GM18858 (cell line): ENCODE data around the gene USH2A.

Source experiments
- ATAC-seq: cut with Tn5 transposase; IDR thresholded peaks from one replicate; pipeline ENCODE4 v1.9.1; 2021; ENCODE audit not compliant: unreplicated experiment

The USH2A gene, protein sequence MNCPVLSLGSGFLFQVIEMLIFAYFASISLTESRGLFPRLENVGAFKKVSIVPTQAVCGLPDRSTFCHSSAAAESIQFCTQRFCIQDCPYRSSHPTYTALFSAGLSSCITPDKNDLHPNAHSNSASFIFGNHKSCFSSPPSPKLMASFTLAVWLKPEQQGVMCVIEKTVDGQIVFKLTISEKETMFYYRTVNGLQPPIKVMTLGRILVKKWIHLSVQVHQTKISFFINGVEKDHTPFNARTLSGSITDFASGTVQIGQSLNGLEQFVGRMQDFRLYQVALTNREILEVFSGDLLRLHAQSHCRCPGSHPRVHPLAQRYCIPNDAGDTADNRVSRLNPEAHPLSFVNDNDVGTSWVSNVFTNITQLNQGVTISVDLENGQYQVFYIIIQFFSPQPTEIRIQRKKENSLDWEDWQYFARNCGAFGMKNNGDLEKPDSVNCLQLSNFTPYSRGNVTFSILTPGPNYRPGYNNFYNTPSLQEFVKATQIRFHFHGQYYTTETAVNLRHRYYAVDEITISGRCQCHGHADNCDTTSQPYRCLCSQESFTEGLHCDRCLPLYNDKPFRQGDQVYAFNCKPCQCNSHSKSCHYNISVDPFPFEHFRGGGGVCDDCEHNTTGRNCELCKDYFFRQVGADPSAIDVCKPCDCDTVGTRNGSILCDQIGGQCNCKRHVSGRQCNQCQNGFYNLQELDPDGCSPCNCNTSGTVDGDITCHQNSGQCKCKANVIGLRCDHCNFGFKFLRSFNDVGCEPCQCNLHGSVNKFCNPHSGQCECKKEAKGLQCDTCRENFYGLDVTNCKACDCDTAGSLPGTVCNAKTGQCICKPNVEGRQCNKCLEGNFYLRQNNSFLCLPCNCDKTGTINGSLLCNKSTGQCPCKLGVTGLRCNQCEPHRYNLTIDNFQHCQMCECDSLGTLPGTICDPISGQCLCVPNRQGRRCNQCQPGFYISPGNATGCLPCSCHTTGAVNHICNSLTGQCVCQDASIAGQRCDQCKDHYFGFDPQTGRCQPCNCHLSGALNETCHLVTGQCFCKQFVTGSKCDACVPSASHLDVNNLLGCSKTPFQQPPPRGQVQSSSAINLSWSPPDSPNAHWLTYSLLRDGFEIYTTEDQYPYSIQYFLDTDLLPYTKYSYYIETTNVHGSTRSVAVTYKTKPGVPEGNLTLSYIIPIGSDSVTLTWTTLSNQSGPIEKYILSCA (N-terminal part only)

DNA sequence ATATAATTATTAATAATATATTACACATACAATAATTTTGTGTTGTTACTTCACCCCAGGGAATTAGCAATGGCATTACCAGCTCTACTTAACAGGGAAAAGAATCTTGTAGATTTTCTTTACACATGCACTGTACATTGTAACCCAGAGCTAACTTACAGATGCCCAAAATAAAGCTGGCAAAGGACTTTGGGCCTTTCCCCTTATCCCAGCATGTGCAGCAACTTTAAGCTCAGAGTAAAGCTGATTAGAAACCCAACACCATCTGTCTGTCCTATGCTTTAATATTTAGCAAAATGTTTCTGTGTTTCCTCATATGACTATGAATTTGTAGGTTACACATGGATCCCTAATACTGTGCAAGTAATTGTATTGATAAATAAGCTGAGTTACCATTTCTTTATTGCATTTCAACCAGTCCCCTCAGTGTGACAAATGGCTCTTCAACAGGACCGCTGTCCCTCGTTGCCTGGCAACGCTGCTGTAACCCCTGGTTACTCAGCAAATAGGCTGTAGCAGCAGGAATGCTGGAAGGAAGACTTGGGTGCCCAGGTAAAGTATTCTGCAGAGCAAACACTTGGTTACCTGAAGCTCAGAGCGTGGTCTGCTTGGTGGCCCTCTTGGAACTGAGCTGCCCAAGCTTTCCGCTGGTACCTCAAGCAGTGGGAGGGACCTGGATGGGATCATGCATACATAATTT, at the start of gene USH2A:
Gene USH2A, minus strand, starts transcription at position 628 of the 700 bp plus-strand sequence. CDS start 1,112 bp downstream, outside the sequence.
- ATAC-seq: no peak

DNA sequence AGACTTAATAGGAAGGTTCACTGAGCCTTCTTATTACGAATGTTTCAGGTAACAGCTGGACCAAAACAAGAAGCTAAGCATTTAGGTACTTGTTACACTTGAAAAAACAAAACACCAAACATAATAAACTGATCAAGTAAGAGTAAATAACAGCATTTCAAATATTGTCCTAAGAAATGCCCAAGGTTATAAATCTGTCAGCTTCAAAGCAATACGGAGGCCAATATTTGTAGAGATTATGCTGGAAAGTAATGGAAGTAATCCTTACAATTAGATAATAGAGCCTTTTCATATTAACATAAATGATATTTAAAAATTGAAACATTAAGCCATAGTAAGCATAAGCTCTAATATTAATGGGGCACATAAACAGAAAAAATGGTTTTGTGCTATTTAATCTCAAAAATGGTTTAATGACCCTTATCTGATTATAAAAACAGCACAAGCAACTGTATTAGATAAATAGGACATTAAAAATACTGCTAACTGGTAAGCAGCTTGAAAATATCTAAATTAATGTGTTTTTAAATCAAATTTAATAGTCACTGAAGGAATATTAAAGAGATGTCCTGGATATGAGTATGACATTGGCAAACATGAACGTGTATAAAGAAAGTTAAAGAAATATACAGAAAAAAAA, 43.0 kb upstream of the USH2A start:
- ATAC-seq: no peak

DNA sequence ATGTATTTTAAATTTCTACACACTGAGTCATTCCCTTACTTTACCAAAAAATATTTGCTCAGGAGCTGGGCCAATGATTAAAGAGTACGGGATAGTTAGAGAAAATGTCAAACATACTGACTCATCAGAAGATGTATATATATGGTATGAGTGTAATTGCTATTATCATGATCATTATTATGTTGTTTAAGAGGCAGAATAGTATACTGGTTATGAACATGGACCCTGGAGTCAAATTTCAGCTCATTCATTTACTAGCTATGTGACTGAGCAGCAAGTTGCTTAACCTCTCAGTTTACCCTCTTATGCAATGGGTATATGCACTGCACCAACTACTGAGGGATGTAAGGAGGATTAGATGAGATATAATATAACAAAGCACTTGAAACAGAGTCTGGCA, 41.2 kb upstream of the USH2A start:
- ATAC-seq: no peak

DNA sequence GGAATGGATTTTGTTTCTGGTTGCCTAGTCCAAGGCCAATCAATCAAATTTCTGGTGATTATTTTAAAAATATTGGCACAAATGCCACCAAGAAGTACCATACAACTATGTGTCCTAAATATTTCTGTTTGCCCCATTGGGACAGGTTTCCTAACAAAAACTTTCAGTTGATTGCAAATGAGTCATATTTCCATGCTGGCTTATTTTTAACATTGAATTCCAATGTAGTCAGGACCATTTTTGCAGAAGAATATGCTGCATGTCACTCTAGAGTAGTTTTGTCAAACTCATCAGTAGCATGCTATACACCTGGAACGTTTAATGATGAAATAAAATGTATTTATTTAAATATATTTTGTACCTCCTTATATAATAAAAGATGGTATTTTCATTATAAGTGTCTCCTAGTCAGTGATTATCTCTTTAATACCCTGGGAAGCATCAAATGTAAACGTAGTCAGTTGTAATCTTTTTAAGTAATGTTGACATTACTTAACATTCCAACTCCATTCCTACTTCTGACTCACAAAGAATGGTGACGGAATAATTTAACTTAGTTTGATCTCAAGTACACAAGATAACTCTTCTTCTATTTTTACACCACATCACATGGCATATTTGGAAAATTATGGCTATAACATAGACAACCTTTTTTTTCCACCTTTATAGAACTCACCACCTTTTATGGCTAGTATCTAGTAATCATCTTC, 39.0 kb upstream of the USH2A start:
- ATAC-seq: no peak

DNA sequence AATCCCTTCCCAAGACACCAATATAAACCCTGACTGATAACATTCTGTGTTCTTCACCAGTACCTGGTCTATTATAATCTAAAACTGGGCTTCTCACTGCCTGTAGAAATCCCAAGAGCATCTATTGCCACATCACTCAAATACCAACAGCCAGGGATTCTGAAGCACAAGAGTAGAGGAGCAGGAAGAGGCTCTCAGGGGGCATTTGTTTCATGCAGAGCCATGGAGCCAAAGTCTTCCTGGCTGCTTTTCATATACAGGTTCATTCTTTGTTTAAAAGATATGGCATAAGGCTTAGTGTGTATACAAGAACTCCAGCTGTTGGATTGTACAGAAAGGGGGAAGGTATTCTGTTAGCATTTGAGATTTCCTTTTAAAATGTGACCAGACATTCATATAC, 38.2 kb upstream of the USH2A start:
- no peak for ATAC-seq

DNA sequence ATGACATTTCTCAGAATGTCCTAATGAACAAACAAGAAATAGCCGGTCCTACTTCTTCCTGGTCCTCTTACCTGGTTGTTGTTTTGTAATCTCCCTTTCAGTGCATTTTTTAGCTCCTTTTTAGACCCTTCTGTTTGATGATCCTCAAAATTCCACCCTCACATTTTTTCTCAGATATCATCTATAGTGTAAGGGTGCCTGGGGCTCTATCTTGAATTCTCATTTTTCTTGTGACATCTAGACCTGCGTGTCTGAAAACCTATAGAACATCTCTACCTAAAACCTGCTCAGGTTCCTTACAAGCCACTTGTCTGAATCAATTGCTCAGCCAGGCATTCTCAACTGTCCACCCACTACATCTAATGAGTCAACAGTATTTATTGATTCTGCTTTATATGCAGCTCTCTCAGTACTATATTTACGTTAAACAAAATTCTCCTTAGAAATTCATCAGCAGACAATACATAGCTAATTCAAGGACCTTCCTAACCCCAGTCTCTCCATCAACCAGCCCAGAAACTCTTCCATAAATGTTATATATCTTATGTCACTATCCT, 36.5 kb upstream of the USH2A start:
- ATAC-seq: no peak

DNA sequence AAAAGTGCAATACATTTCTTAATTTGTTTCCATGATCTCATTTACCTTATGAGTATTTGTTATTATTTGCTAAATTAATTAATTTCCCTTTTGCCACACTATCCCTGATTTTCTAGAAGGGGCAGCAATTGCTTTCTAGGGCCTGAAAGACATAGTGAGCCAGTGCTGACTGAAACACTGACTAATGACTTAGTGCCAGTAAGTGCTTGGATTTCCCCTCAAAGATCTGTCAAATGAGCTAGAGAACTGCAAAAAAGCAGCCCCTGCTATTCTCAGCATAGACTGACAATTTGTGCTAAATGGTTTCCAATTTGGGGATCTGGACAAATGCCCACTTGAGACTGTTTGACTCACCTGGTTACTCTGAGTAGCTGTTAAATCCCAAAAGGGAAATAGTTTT, 35.6 kb upstream of the USH2A start:
- ATAC-seq: no peak

DNA sequence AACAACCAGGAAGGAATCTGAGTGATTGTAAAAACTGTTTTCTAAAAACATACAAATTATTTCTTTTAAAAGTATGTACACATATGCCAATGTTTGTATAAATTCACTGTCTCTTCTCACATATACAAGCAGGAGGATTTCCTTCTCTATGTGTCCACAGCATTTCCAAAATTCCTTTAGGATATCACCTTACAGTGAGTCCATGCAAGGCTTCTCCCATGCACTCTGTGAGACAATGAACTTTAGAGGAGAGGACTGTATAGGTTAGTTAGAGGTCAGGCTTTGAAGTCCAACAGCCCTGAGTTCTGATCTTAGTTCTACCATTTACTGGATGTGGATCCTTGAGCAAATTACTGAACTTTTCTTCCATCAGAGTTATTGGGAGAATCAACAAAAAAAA, 34.1 kb upstream of the USH2A start:
- ATAC-seq: no peak

DNA sequence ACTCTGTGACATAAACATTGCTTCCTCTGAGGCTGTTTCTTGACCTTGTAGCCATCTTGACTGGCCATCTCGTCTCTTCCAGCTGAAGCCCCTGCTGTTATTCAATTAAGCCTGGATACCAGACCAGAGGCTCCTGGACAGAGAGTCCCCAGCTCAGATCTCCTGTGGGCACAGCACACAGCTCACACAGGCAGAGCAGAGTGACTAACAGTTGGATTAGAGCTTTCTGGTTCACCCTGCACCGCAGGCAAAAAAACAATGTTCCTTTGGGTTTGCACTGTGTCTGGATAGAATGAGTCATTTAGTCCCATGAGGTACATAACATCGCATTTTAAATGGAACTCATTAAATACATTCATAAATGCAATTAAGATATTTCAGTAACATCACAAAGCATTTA, 33.4 kb upstream of the USH2A start:
- no peak for ATAC-seq

DNA sequence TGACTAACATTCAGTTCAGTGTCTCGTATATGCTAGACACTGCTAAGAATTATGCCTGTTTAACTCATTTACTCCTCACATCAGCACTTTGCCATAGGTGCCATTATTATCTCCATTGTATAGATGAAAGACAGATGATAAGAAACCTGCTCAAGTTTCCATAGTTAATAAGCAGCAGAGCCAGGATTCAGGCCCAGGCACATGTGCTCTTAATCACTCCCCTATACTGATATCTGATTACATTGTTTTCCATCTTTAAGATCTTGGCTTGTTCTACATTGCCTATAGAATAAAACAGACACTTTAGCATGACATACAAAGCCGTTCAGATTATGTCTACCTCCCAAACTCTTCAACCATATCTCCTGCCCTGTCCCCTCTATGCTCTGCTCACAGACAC, 30.5 kb upstream of the USH2A start:
- ATAC-seq: no peak

DNA sequence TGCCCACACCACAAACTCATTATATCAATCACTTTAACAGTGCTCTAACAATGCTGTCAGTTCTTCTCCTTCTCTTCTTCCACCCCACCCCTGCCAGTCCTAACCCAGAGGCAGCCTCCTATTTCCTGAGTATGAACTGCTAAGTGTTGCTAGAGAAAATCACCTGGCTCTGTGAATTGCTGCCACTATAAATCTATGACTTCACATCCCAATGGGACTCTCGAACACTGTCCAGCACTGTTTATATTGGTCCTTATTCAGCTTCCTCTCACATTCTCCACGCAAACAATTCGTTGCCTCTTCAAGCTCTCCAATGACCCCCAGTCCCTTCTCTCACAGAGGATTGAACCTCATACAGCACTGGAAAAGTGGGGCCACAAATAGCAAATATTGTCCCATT, 27.0 kb upstream of the USH2A start:
- ATAC-seq: no peak

DNA sequence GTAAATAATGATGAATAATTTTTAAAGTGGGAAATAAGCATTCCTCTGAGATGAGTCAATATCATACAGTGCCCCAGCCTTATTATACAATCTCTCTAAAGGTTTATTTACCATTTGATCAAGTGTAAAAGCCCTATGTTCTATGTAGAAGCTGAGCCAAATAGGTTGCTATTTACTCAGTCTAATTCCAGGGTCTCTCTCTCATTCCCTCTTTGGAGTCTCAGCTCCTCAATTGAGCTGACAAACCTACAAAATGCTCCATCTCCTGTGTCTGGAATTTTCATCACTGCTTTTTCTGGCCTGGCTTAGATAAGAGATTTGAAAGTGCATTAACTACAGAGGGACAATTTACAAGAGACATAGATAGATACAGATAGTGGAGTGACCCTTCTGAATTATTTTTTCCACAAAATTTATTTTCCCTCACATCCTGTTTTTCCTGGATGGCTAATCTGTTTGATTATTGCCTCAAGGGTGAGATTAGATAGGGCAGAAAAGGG, 24.8 kb upstream of the USH2A start:
- ATAC-seq: no peak

DNA sequence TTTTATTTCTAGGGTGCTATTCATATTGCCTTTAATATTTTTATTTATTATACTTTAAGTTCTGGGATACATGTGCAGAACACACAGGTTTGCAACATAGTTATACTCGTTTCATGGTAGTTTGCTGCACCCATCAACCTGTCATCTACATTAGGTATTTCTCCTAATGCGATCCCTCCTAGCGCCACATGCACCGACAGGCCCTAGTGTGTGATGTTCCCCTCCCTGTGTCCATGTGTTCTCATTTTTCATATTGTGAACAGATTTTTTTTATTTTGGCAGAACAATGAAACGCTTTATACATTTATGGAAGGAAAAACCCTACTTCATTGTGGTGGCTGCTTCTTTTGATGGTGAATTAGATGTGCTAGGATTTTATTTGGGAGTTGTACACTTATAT, 14.4 kb upstream of the USH2A start:
- no peak for ATAC-seq

DNA sequence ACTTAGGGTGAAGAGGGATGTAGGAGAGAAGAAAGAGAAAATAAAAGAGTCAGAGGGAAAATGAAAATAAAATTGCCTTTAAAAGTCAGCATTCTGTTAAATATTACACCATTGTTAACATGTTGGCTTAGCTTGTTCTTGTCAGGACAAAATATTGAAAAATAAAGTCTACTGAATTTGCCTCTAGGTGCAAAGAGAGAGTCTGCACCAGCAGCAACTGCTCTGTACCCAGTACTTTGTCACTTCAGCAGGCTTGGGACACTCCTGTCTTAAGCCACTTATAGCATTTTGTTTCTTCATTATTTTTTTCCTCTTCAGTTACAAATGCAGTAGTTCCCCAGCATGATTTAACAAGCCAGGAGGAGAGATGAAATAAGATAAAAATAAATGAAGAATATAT, 11.0 kb upstream of the USH2A start:
- no peak for ATAC-seq

DNA sequence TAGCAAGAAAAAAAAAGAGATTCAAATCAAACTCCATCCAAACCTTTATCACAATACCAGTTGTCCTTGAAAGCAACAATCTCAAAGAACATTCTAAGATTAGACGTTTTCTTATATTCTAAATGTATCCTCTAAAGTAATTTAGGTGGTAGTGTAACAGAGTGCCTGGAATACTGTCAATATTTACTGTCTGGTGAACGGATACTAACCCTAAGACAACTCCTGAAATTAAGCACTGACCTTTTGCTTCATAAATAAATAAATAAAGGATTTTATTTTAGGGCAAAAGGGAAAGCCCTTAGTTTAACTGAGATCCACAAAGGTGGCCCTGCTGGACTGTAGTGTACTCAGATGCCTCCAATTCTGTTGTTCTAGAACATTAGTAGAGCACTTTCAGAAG, 9.9 kb upstream of the USH2A start:
- no peak for ATAC-seq

DNA sequence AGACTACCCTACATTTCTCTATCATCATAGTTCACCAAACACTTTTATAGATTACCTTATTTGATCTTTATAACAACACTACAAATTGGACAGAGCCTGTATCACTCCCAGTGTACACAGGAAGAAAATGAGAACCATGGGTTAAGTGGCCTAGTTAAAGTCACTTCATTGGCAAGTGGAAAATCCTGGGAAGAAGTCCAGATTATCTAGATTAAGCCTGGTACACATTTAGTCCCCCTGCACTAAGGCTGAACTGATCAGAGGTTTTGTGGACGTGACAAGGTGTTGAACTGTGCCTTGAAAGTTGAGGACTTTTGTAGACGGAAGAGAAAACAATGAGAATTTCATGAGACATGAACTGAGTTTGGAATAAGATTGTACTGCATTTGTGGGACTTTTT, 7.5 kb upstream of the USH2A start:
- no peak for ATAC-seq

DNA sequence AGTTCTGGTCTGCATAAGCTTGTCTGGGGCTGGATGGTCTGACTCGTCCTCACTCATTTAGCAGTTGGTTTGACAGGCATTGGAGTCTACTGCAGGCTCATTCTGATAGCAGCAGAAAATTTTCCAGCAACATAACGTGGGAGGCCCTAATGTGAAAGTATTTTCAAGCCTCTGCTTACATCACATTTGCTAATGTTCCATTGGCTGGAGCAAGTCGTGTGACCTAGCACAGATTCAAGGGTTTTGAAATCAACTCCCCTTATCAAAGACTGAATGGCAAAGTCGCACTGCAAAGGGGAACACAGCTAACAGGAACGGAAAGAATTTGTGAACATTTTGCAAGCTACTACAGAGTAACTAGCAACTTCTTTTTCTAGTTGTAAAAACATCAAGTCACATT, 2.3 kb upstream of the USH2A start:
- no peak for ATAC-seq

DNA sequence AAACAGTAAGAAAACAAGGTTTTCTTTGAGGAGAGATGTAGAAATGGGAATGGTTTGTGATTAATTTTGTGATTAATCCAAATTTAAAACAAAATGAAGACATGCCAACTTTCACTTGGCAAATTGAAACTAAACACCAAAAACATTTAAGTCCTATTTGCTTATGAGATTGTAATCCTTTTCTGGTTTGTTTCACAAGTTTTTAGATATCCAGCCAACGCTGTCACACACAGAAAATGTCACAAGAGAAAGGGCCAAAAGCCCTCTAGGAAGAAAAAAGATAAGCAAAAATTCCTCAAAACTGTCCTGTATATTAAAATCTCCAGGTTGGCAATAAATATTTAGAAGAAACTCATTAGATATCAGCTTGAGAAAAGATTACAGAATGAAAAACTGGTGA, 2.5 kb downstream of the USH2A start:
- ATAC-seq: no peak

DNA sequence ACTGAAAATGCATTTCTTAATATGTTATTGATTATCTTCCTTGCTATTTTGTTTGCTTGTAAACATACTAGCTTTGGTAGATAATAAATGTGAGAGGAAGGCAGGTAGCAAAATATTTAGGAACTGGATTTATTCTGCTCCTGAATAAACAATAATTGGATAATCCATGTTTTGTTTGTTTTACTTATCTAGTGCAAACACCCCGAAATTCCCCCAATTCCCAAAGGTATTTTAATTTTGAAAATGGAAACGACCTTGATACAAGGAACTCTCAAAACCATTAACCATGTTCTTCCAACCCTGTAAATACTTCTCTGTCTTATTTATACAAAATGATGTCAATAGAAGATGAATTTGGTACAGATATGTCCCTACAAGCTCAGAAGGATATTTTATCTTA, 3.0 kb downstream of the USH2A start:
- ATAC-seq: no peak
